GM12878 (cell line): ENCODE results near the gene THSD8. TPM values are rescaled to one million over a fixed set of nuclear protein-coding genes. Genes with fewer than 3 reads are reported as not detected.

Experiments used
- ATAC-seq: fragments of 200-7000 bp; cut with Tn5 transposase; 3 replicates; pipeline ENCODE4 v1.9.1; 2020; ENCODE audit warnings: mild to moderate bottlenecking, moderate library complexity
- BruUV-seq: library from RNA; stranded (reverse); fragments of 400-500 nt; replicated peaks from 2 replicates; lab custom pipeline; 2021; lab: Mats Ljungman, UMichigan
- CTCF ChIA-PET: fragments of 300-600 bp; sonication (Branson Sonifier 250); formaldehyde crosslinking; extraction: SDS; loops from one replicate; lab custom pipeline; 2021; ENCODE audit warnings: inconsistent platforms; lab: Yijun Ruan, JAX
- POLR2A ChIA-PET: fragments of 350-600 bp; formaldehyde crosslinking; extraction: SDS; loops from one replicate; lab custom pipeline; 2021; ENCODE audit warnings: inconsistent platforms; lab: Charles Lee
- RAD21 ChIA-PET: fragments of 300-600 bp; sonication (Branson Sonifier 250); formaldehyde crosslinking; loops from one replicate; lab custom pipeline; 2023; ENCODE audit warnings: antibody characterized with exemption; ENCODE audit not compliant: unreplicated experiment; lab: Charles Lee
- SMC1A ChIA-PET: fragments of 300-600 bp; sonication (Branson Sonifier 250); formaldehyde crosslinking; loops from one replicate; lab custom pipeline; 2023; ENCODE audit not compliant: unreplicated experiment, uncharacterized antibody; lab: Charles Lee
- DNase-seq: peaks from one replicate; pipeline ENCODE4 v3.0.0-alpha.2; 2011; ENCODE audit warnings: low read depth, low spot score
- FAIRE-seq: peaks from 3 replicates; lab custom pipeline; 2011; peaks lifted over from hg19 to GRCh38; lab: Jason Lieb, UNC
- H2AFZ ChIP-seq: 2 replicates; pipeline ENCODE4 v1.6.0; 2011; ENCODE audit warnings: low read depth, low read length, control low read depth; ENCODE audit not compliant: control insufficient read depth
- H3K27ac ChIP-seq: 2 replicates; pipeline ENCODE4 v1.5.1; 2011; ENCODE audit warnings: control low read depth; ENCODE audit not compliant: control insufficient read depth, insufficient read depth
- H3K27me3 ChIP-seq, 2 experiments: replicated peaks in 1 of 2; 2 replicates each; pipeline versions ENCODE4 v1.6.0 to v1.6.1; 2011; ENCODE audit warnings: low read length in 1 of 2; ENCODE audit not compliant: control insufficient read depth in 2 of 2, insufficient read depth in 2 of 2
- H3K36me3 ChIP-seq, 2 experiments: 2 replicates each; pipeline ENCODE4 v1.5.1; 2011; ENCODE audit warnings: low read length in 1 of 2; ENCODE audit not compliant: control insufficient read depth in 2 of 2, insufficient read depth in 2 of 2
- H3K4me1 ChIP-seq: 2 replicates; pipeline ENCODE4 v1.6.1; 2011; ENCODE audit warnings: mild to moderate bottlenecking, low read length, moderate library complexity, mixed read lengths; ENCODE audit not compliant: control insufficient read depth, insufficient read depth
- H3K4me2 ChIP-seq: 2 replicates; pipeline ENCODE4 v1.6.0; 2011; ENCODE audit warnings: control low read depth; ENCODE audit not compliant: control insufficient read depth, insufficient read depth
- H3K4me3 ChIP-seq: fragments of 200-600 bp; sonication (generic); 2 replicates; pipeline ENCODE4 v1.5.1; 2016
- H3K79me2 ChIP-seq: 2 replicates; pipeline ENCODE4 v1.6.0; 2011; ENCODE audit warnings: low read length; ENCODE audit not compliant: control insufficient read depth, insufficient read depth
- H3K9ac ChIP-seq: 2 replicates; pipeline ENCODE4 v1.8.0; 2011; ENCODE audit warnings: low read length, control low read depth, mixed read lengths; ENCODE audit not compliant: control insufficient read depth, insufficient read depth
- H3K9me3 ChIP-seq: replicated peaks from 3 replicates; pipeline ENCODE4 v1.5.1; 2011; ENCODE audit warnings: mild to moderate bottlenecking, low read length; ENCODE audit not compliant: control insufficient read depth, insufficient read depth
- H4K20me1 ChIP-seq: 2 replicates; pipeline ENCODE4 v1.6.0; 2011; ENCODE audit not compliant: control insufficient read depth, insufficient read depth
- CHD2 ChIP-seq: IDR thresholded peaks from 2 replicates; pipeline ENCODE4 v1.6.1; 2011; ENCODE audit warnings: low read depth, low read length, improper control_type of control experiment, borderline replicate concordance
- EGR1 ChIP-seq, 2 experiments: IDR thresholded peaks; 1 replicate in 1 of 2; 2 replicates in 1 of 2; pipeline ENCODE4 v1.6.1; 2011 to 2012; ENCODE audit warnings: low read depth in 2 of 2, low read length in 2 of 2, borderline replicate concordance in 1 of 2, mild to moderate bottlenecking in 1 of 2, moderate library complexity in 1 of 2
- FOXM1 ChIP-seq: IDR thresholded peaks from 2 replicates; pipeline ENCODE4 v1.6.1; 2012; ENCODE audit warnings: low read depth, mild to moderate bottlenecking, inconsistent platforms, low read length, moderate library complexity
- GATAD2B ChIP-seq: fragments of 450-650 bp; conservative IDR thresholded peaks from 2 replicates; pipeline ENCODE4 v1.6.1; 2017; ENCODE audit warnings: low read depth, mild to moderate bottlenecking, moderate library complexity
- HDAC6 ChIP-seq: fragments of 200-600 bp; sonication (generic); IDR thresholded peaks from one replicate; pipeline ENCODE4 v1.8.0; 2017; ENCODE audit warnings: antibody characterized with exemption; ENCODE audit not compliant: unreplicated experiment
- JUNB ChIP-seq: IDR thresholded peaks from 2 replicates; pipeline ENCODE4 v1.6.1; 2016; ENCODE audit warnings: antibody characterized with exemption, mild to moderate bottlenecking
- LARP7 ChIP-seq: fragments of 450-650 bp; IDR thresholded peaks from 2 replicates; pipeline ENCODE4 v1.6.1; 2017; ENCODE audit warnings: mild to moderate bottlenecking
- MEF2A ChIP-seq: IDR thresholded peaks from 2 replicates; pipeline ENCODE4 v1.6.1; 2011; ENCODE audit warnings: low read depth, mild to moderate bottlenecking, low read length, moderate library complexity; ENCODE audit not compliant: insufficient read depth
- MYB ChIP-seq: fragments of 150-350 bp; IDR thresholded peaks from 2 replicates; pipeline ENCODE4 v1.6.1; 2014; ENCODE audit warnings: mild to moderate bottlenecking, low read depth, low read length, borderline replicate concordance
- NR2F1 ChIP-seq: fragments of 450-650 bp; conservative IDR thresholded peaks from 2 replicates; pipeline ENCODE4 v1.6.1; 2017; ENCODE audit warnings: mild to moderate bottlenecking
- POLR2A ChIP-seq: IDR thresholded peaks from 2 replicates; pipeline ENCODE4 v1.6.1; 2011; ENCODE audit warnings: low read depth, mild to moderate bottlenecking, low read length
- SMARCA5 ChIP-seq: fragments of 450-650 bp; IDR thresholded peaks from 2 replicates; pipeline ENCODE4 v1.6.1; 2017; ENCODE audit warnings: mild to moderate bottlenecking
- YY1 ChIP-seq: IDR thresholded peaks from 2 replicates; pipeline ENCODE4 v1.6.1; 2011; ENCODE audit warnings: low read depth, mild to moderate bottlenecking, low read length
- ZBED1 ChIP-seq: IDR thresholded peaks from 2 replicates; pipeline ENCODE4 v1.6.1; 2016; ENCODE audit warnings: borderline replicate concordance
- WGBS: methylation state at CpG from one replicate; pipeline ENCODE4 v1.1.6; 2016; ENCODE audit warnings: low lambda C conversion rate; ENCODE audit not compliant: insufficient replicate concordance, insufficient coverage; ENCODE audit errors: missing lambda C conversion rate; 5-methylcytosine and 5-hydroxymethylcytosine counted together
- in situ Hi-C: fragments of 300-500 bp; cut with MboI; formaldehyde crosslinking; loops from 9 replicates; pipeline ENCODE4 v1.14.3; 2018; ENCODE audit warnings: mixed read lengths
- intact Hi-C: fragments of 100-400 bp; cut with micrococcal nuclease; formaldehyde crosslinking; loops from one replicate; pipeline ENCODE4 v1.14.2; 2022; ENCODE audit not compliant: unreplicated experiment
- polyA plus RNA-seq, 11 experiments: library from polyadenylated mRNA; depleted of rRNA in 4 of 11; unstranded in 6 of 11; stranded (reverse) in 5 of 11; fragments of >200 nt; fragmentation: Nextera tagmentation in 4 of 11; fragmentation: Illumina TruSeq in 1 of 11; extraction: Ambion mirVana in 4 of 11; extraction: Trizol in 1 of 11; gene quantifications; 1 replicate in 1 of 11; 2 replicates in 10 of 11; pipeline versions ENCODE4 v1.2.1 to v1.2.3, GENCODE V29; 2011 to 2016; ENCODE audit warnings: inconsistent platforms in 2 of 11, missing spikeins in 2 of 11, low read depth in 1 of 11
- total RNA-seq, 4 experiments: library from RNA; depleted of rRNA in 3 of 4; stranded (reverse); fragments of >200 nt in 3 of 4; fragmentation: Illumina TruSeq in 1 of 4; extraction: Trizol in 1 of 4; gene quantifications; 2 replicates each; pipeline versions ENCODE4 v1.2.1 to v1.2.3, GENCODE V29; 2013 to 2021

THSD8 gene
- total and polyA plus RNA-seq, 10 of the 15 experiments (the other 5 are each of a cell fraction or from before 2014, with no cell fraction given), result 0.24 to 32.3 (median 21.3) TPM; not detected in 2

- no TSS peak for BruUV-seq
These were observed 18.5 kb upstream of the THSD8 start for GRCh38 chr19:12783291-12783848.

More at GRCh38 chr19:12783291-12783848, 18.5 kb upstream of the THSD8 start:
- Histone ChIP-seq H3K4me2 (peak overlapping the region; percentile 97), H4K20me1 (no peaks in the 10 kb centered on the region), H3K27ac (peak overlapping the region; percentile 97), H3K36me3 (no peaks in the 10 kb centered on the region), H2AFZ (no peak overlapping the region), H3K4me3 (peak overlapping the region; percentile 65; the same call in 1 of the 2 replicates), H3K4me1 (peaks cover 79% of the 10 kb centered on the region), H3K9me3 (no peaks in the 10 kb centered on the region), H3K27me3 (no peaks in the 10 kb centered on the region), H3K79me2 (peaks cover 12% of the 10 kb centered on the region), H3K9ac (peak overlapping the region; percentile 77)
- in situ Hi-C loops (no loop called here), intact Hi-C loops (loop anchor here (5.0 to 10.0 kb wide), 2 partner anchors 171 to 1689 kb away; partner anchors contain the start of genes ZNF490 and ZNF791)
- 11% methylated on average over 16 of the region's 16 CpGs for WGBS
- POLR2A ChIA-PET, result interaction anchor here (0.6 to 9.3 kb wide), 2 partner anchors 11 to 174 kb away, joined by 3 to 303 read pairs; partner anchors contain the start of gene JUNB
- RAD21 ChIA-PET, result interaction anchor here (1.4 to 2.7 kb wide), 3 partner anchors 8 to 13 kb away, joined by 13 to 23 read pairs (median 16); partner anchors contain the start of gene JUNB
- peak; percentile 2; the same call in 1 of the 3 replicates for ATAC-seq
- no peak for DNase-seq
- CTCF ChIA-PET, result interaction anchor here (12.1 kb wide), 1 partner anchor 12 kb away, joined by 537 read pairs; the partner anchor contains the start of gene JUNB
- TF ChIP-seq JUNB, result peak; percentile 84
- peak in 1 of 2 experiments; percentile 20; a peak in 1 of 3 replicates for TF ChIP-seq EGR1 (IDR thresholded peaks at IDR 0.05; ENCODE audit: borderline replicate concordance in 1 of 2, low read depth in 2 of 2, low read length in 2 of 2)
- TF ChIP-seq ZBED1, result 0 out of 2 replicates have a peak, but pooled peaks have one; percentile 35
- TF ChIP-seq HDAC6, result no peak
- 0 out of 2 replicates have a peak, but pooled peaks have one; percentile 12 for TF ChIP-seq MEF2A
- peak; percentile 51; the same call in 1 of the 2 replicates for TF ChIP-seq MYB
- 0 out of 2 replicates have a peak, but pooled peaks have one; percentile 52 for TF ChIP-seq YY1
- TF ChIP-seq POLR2A, result peak; percentile 16; the same call in 1 of the 2 replicates
- TF ChIP-seq LARP7, result 0 out of 2 replicates have a peak, but pooled peaks have one; percentile 12
- TF ChIP-seq SMARCA5, result 0 out of 2 replicates have a peak, but pooled peaks have one; percentile 23
- 0 out of 2 replicates have a peak, but pooled peaks have one; percentile 0 for TF ChIP-seq NR2F1
- TF ChIP-seq CHD2, result no peak
- TF ChIP-seq FOXM1, result no peak
- TF ChIP-seq GATAD2B, result peak; percentile 17
- SMC1A ChIA-PET, result interaction anchor here (8.4 kb wide), 1 partner anchor 12 kb away, joined by 240 read pairs; the partner anchor contains the start of gene JUNB
- no peak for FAIRE-seq
